NT2/D1 (cell line): ENCODE data around the gene FARP1.

Experiments
- SUZ12 ChIP-seq: IDR thresholded peaks from 2 replicates; pipeline ENCODE4 v1.6.1; 2011; ENCODE audit not compliant: insufficient read length, insufficient read depth; ENCODE audit errors: extremely low read depth
- ZNF274 ChIP-seq: IDR thresholded peaks from 2 replicates; pipeline ENCODE4 v1.6.1; 2011; ENCODE audit warnings: mild to moderate bottlenecking, low read depth, low read length

GRCh38 chr13:98443800-98444325 is 301.0 kb downstream of the FARP1 start:
- TF ChIP-seq ZNF274: no peak
- TF ChIP-seq SUZ12: no peak
